Measurements from ENCODE around the gene CC2D1A.

DNA sequence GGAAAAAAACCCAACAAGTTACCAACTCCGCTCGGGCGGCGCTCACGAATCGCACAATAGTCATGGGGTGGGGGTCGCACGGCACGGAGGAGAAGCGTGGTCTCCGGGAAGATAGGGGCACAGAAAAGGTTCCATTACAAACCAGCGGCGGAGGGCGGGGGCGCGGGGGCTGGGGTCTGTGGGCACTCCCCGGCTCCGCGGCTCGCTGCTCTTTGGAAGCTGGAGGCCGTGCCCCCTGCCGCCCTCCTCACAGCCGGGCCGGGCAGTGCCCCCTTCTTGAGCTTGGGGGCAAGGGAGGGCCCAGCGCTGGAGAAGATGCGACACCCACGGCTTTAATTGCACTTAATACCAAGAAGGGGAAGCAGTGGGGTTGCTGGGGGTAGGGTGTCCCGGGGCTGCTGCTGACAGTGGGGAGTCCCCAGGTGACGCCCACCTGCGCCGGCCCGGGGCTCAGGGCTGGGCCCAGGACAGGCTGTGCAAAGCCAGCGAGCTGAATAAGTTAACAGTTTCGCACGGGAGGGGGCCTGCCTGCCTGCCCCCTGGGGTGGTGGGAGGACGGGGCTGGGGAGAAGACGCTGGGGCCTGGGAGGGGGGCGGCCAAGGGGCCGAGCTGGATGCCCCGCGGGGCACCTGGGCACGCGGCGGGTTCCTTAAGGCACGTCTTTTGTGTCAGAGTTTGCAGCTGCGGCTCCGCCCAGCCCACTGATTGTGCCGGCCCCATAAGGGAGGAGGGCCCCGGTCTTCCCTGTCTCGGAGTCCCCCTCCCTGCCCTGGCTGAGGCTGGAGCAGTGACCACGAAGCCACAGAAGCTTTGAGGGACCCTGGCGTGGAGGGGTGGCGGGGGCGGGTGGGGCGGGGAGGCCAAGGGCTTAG, 56.1 kb downstream of the CC2D1A start:
- TF ChIP-seq, protein P1, sequence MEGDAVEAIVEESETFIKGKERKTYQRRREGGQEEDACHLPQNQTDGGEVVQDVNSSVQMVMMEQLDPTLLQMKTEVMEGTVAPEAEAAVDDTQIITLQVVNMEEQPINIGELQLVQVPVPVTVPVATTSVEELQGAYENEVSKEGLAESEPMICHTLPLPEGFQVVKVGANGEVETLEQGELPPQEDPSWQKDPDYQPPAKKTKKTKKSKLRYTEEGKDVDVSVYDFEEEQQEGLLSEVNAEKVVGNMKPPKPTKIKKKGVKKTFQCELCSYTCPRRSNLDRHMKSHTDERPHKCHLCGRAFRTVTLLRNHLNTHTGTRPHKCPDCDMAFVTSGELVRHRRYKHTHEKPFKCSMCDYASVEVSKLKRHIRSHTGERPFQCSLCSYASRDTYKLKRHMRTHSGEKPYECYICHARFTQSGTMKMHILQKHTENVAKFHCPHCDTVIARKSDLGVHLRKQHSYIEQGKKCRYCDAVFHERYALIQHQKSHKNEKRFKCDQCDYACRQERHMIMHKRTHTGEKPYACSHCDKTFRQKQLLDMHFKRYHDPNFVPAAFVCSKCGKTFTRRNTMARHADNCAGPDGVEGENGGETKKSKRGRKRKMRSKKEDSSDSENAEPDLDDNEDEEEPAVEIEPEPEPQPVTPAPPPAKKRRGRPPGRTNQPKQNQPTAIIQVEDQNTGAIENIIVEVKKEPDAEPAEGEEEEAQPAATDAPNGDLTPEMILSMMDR (IDR thresholded peaks at IDR 0.05; ENCODE audit: low read depth, low read length, missing input control) = no peak
- TF ChIP-seq ZBTB33 (IDR thresholded peaks at IDR 0.05) (no peak), TAF1 (conservative IDR thresholded peaks at IDR 0.05) (no peak), YY1 (IDR thresholded peaks at IDR 0.05) (no peak), RAD21 (IDR thresholded peaks at IDR 0.05) (no peak), SP1 (IDR thresholded peaks at IDR 0.05) (no peak), GABPA (IDR thresholded peaks at IDR 0.05 in 1 of 2, conservative IDR thresholded peaks at IDR 0.05 in 1 of 2) (no peak), JUND (IDR thresholded peaks at IDR 0.05) (no peak), FOXA2 (IDR thresholded peaks at IDR 0.05) (no peak)
- TF ChIP-seq, protein P2, sequence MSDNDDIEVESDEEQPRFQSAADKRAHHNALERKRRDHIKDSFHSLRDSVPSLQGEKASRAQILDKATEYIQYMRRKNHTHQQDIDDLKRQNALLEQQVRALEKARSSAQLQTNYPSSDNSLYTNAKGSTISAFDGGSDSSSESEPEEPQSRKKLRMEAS (IDR thresholded peaks at IDR 0.05) = no peak
- TF ChIP-seq, protein P3, sequence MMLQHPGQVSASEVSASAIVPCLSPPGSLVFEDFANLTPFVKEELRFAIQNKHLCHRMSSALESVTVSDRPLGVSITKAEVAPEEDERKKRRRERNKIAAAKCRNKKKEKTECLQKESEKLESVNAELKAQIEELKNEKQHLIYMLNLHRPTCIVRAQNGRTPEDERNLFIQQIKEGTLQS (IDR thresholded peaks at IDR 0.05) = no peak

All from liver (tissue), 3 donors.